PC-3 (cell line): ENCODE results near the gene HARBI1. TPM values are rescaled to one million over a fixed set of nuclear protein-coding genes. Genes with fewer than 3 reads are reported as not detected.

Source experiments
- ATAC-seq: fragments of 200-7000 bp; cut with Tn5 transposase; 2 replicates; pipeline ENCODE4 v1.9.1; 2020; ENCODE audit warnings: mild to moderate bottlenecking, moderate library complexity
- BruUV-seq: library from RNA; stranded (reverse); fragments of 400-500 nt; replicated peaks from 2 replicates; lab custom pipeline; 2021; lab: Mats Ljungman, UMichigan
- CTCF ChIA-PET: fragments of 300-600 bp; sonication (Branson Sonifier 250); formaldehyde crosslinking; loops from one replicate; lab custom pipeline; 2022; ENCODE audit warnings: antibody characterized with exemption; lab: Charles Lee
- POLR2A ChIA-PET: fragments of 300-600 bp; sonication (Branson Sonifier 250); formaldehyde crosslinking; loops from one replicate; lab custom pipeline; 2022; ENCODE audit warnings: antibody characterized with exemption; ENCODE audit not compliant: unreplicated experiment; lab: Charles Lee
- DNase-seq: peaks from one replicate; pipeline ENCODE4 v3.0.0-alpha.2; 2015
- H2AFZ ChIP-seq: fragments of 300-600 bp; sonication (generic); 2 replicates; pipeline ENCODE4 v1.6.0; 2016; ENCODE audit warnings: antibody characterized with exemption, low read length
- H3F3A ChIP-seq: fragments of 300-600 bp; sonication (generic); one replicate; pipeline ENCODE4 v1.6.0; 2017; ENCODE audit warnings: antibody characterized with exemption, low read length, control low read depth, mild to moderate bottlenecking; ENCODE audit not compliant: unreplicated experiment
- H3K27ac ChIP-seq: fragments of 300-600 bp; sonication (generic); 2 replicates; pipeline ENCODE4 v1.5.1; 2016; ENCODE audit warnings: mild to moderate bottlenecking, low read length
- H3K27me3 ChIP-seq: fragments of 300-600 bp; sonication (generic); 2 replicates; pipeline ENCODE4 v1.6.1; 2016; ENCODE audit warnings: low read length, mixed read lengths
- H3K36me3 ChIP-seq: fragments of 300-600 bp; sonication (generic); 2 replicates; pipeline ENCODE4 v1.6.1; 2016; ENCODE audit warnings: low read depth, mixed run types, low read length, mixed read lengths
- H3K4me1 ChIP-seq: fragments of 300-600 bp; sonication (generic); 2 replicates; pipeline ENCODE4 v1.5.1; 2016; ENCODE audit warnings: low read length; ENCODE audit not compliant: insufficient read depth
- H3K4me2 ChIP-seq: fragments of 300-600 bp; sonication (generic); 2 replicates; pipeline ENCODE4 v1.6.0; 2016; ENCODE audit warnings: low read length
- H3K4me3 ChIP-seq: fragments of 300-600 bp; sonication (generic); 2 replicates; pipeline ENCODE4 v1.5.1; 2016; ENCODE audit warnings: mild to moderate bottlenecking, low read length, mixed read lengths
- H3K79me2 ChIP-seq: fragments of 300-600 bp; sonication (generic); 2 replicates; pipeline ENCODE4 v1.6.1; 2017; ENCODE audit warnings: low read length, mixed read lengths
- H3K9ac ChIP-seq: fragments of 300-600 bp; sonication (generic); 2 replicates; pipeline ENCODE4 v1.6.0; 2016; ENCODE audit warnings: mild to moderate bottlenecking, low read length
- H3K9me2 ChIP-seq: fragments of 300-600 bp; sonication (generic); replicated peaks from 2 replicates; pipeline ENCODE4 v1.6.1; 2016; ENCODE audit warnings: mixed run types, low read length, mixed read lengths
- H3K9me3 ChIP-seq: fragments of 300-600 bp; sonication (generic); 2 replicates; pipeline ENCODE4 v1.6.1; 2016; ENCODE audit warnings: low read length, mixed read lengths
- H4K20me1 ChIP-seq: fragments of 300-600 bp; sonication (generic); 2 replicates; pipeline ENCODE4 v1.6.1; 2016; ENCODE audit warnings: low read length, mixed read lengths
- EZH2 ChIP-seq: fragments of 300-600 bp; sonication (generic); IDR thresholded peaks from one replicate; pipeline ENCODE4 v1.6.1; 2017; ENCODE audit warnings: antibody characterized with exemption, mild to moderate bottlenecking, low read length; ENCODE audit not compliant: unreplicated experiment
- EZH2phosphoT487 ChIP-seq: fragments of 300-600 bp; sonication (generic); IDR thresholded peaks from 2 replicates; pipeline ENCODE4 v1.6.1; 2018; ENCODE audit warnings: mild to moderate bottlenecking, antibody characterized with exemption, low read length, borderline replicate concordance
- intact Hi-C: fragments of 100-400 bp; cut with micrococcal nuclease; formaldehyde crosslinking; loops from 2 replicates; pipeline ENCODE4 v1.9.0; 2023
- total RNA-seq: library from RNA; depleted of rRNA; stranded (reverse); fragments of >200 nt; gene quantifications from 2 replicates; pipeline ENCODE4 v1.2.3, GENCODE V29; 2014
- TF ChIP-seq, protein P1 (sequence below): fragments of 300-600 bp; sonication (generic); conservative IDR thresholded peaks from 2 replicates; pipeline ENCODE4 v1.5.1; 2017; ENCODE audit warnings: antibody characterized with exemption, low read depth, mild to moderate bottlenecking, low read length

The HARBI1 gene
- total RNA-seq, 1 experiment from 2014 or later, result 1.7 TPM

DNA sequence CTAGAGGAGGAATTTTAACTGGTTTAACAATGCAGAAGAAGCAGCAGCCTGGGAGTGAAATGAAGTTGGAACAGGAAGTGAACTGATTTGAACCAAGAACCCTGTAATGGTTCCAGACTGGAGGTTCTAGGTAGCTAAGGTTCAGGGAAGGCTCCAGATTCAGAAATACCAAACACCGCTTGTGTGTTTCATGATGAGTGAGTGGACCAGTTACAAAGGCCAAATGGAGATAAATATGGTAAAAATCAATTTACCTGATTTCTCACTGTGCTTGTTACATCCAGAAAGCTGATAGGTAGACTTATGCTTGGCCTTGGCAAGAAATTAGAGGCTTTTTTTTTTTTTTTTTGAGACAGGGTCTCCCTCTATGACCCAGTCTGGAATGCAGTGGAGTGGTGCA, 13.2 kb upstream of the HARBI1 start:
- H3K9ac ChIP-seq, result no peak overlapping the region
- BruUV-seq, result no TSS peak
- no peak overlapping the region for H3K27ac ChIP-seq
- H3K36me3 ChIP-seq, result peaks cover 4% of the 10 kb centered on the region; the same call in 1 of the 2 replicates
- no peaks in the 10 kb centered on the region for H3K9me3 ChIP-seq
- no peaks in the 10 kb centered on the region for H3K9me2 ChIP-seq
- no peaks in the 10 kb centered on the region for H4K20me1 ChIP-seq
- H3K4me1 ChIP-seq, result no peaks in the 10 kb centered on the region
- ChIA-PET POLR2A (interaction anchor here (0.5 kb wide), 1 partner anchor 12 kb away, joined by 11 read pairs; no protein-coding TSS in a partner anchor), CTCF (interaction anchor here (0.5 kb wide), 1 partner anchor 107 kb away, joined by 3 read pairs; no protein-coding TSS in a partner anchor)
- H3K4me2 ChIP-seq, result no peak overlapping the region
- DNase-seq (no peak), ATAC-seq (no peak)
- no peaks in the 10 kb centered on the region for H3K79me2 ChIP-seq
- no peaks in the 10 kb centered on the region for H3K27me3 ChIP-seq
- no peak for TF ChIP-seq EZH2
- TF ChIP-seq EZH2phosphoT487, result no peak
- TF ChIP-seq, protein P1, sequence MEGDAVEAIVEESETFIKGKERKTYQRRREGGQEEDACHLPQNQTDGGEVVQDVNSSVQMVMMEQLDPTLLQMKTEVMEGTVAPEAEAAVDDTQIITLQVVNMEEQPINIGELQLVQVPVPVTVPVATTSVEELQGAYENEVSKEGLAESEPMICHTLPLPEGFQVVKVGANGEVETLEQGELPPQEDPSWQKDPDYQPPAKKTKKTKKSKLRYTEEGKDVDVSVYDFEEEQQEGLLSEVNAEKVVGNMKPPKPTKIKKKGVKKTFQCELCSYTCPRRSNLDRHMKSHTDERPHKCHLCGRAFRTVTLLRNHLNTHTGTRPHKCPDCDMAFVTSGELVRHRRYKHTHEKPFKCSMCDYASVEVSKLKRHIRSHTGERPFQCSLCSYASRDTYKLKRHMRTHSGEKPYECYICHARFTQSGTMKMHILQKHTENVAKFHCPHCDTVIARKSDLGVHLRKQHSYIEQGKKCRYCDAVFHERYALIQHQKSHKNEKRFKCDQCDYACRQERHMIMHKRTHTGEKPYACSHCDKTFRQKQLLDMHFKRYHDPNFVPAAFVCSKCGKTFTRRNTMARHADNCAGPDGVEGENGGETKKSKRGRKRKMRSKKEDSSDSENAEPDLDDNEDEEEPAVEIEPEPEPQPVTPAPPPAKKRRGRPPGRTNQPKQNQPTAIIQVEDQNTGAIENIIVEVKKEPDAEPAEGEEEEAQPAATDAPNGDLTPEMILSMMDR, result no peak
- H2AFZ ChIP-seq, result no peak overlapping the region
- intact Hi-C loops, result no loop called here
- no peak overlapping the region for H3K4me3 ChIP-seq
- no peaks in the 10 kb centered on the region for H3F3A ChIP-seq

DNA sequence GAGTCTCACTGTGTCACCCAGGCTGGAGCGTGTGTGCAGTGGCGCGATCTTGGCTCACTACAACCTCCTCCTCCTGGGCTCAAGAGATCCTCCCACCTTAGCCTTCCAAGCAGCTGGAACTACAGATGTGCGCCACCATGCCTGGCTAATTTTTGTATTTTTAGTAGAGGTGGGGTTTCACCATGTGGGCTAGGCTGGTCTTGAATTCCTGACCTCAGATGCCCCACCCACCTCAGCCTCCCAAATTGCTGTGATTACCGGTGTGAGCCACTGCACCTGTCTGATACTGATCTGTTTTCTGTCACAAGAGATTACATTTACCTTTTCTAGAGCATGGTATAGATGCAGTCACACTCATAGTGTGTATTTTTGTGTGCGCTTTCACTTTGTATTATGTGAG, 11.9 kb upstream of the HARBI1 start:
- Histone ChIP-seq H3K9ac (no peak overlapping the region), H3K27me3 (no peaks in the 10 kb centered on the region), H3K4me1 (no peaks in the 10 kb centered on the region), H3K9me3 (no peaks in the 10 kb centered on the region), H3K79me2 (peaks cover 4% of the 10 kb centered on the region; the same call in 1 of the 2 replicates), H2AFZ (no peak overlapping the region), H3K9me2 (no peaks in the 10 kb centered on the region), H3K36me3 (peaks cover 4% of the 10 kb centered on the region; the same call in 1 of the 2 replicates), H3K4me2 (no peak overlapping the region), H3K4me3 (no peak overlapping the region), H3F3A (no peaks in the 10 kb centered on the region), H4K20me1 (no peaks in the 10 kb centered on the region), H3K27ac (no peak overlapping the region)
- ChIA-PET POLR2A (interaction anchor here (0.7 kb wide), 1 partner anchor 1448 kb away, joined by 4 read pairs; no protein-coding TSS in a partner anchor), CTCF (no interaction called here)
- intact Hi-C loops, result no loop called here
- no peak for ATAC-seq
- TF ChIP-seq EZH2phosphoT487 (no peak), EZH2 (no peak)
- TF ChIP-seq, protein P1, result no peak
- no TSS peak for BruUV-seq
- no peak for DNase-seq

DNA sequence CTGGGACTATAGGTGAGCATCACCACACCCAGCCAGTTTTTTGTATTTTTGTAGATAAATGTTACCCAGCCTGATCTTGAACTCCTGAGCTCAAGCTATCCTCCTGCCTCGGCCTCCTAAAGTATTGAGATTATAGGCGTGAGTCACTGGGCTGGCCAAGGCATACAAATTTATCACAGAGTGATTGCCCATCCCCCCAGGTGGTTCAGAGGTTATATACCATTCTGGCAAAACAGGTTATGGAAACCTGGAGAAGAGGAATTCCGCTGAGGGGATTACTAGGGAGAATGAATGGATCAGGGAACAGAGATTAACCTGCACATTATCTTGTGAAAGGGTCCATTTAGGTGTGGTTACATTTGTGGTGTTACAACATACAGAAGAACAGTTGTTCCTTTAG, 8.4 kb upstream of the HARBI1 start:
- no peaks in the 10 kb centered on the region for H3K4me1 ChIP-seq
- DNase-seq (peak; percentile 44), ATAC-seq (no peak)
- POLR2A ChIA-PET, result no interaction called here
- H3K27me3 ChIP-seq, result no peaks in the 10 kb centered on the region
- H3K9me3 ChIP-seq, result no peaks in the 10 kb centered on the region
- TF ChIP-seq EZH2 (no peak), EZH2phosphoT487 (no peak)
- TF ChIP-seq, protein P1, result no peak
- H3K9ac ChIP-seq, result no peak overlapping the region
- H2AFZ ChIP-seq, result no peak overlapping the region
- no peaks in the 10 kb centered on the region for H3K9me2 ChIP-seq
- no peaks in the 10 kb centered on the region for H4K20me1 ChIP-seq
- no peaks in the 10 kb centered on the region for H3F3A ChIP-seq
- intact Hi-C loops, result no loop called here
- H3K36me3 ChIP-seq, result no peaks in the 10 kb centered on the region
- no peak overlapping the region for H3K4me2 ChIP-seq
- no peak overlapping the region for H3K4me3 ChIP-seq
- CTCF ChIA-PET, result no interaction called here
- H3K79me2 ChIP-seq, result peaks cover 17% of the 10 kb centered on the region
- no TSS peak for BruUV-seq
- H3K27ac ChIP-seq, result no peak overlapping the region
